ENCODE measurements around the gene MAN1C1. TPM values are rescaled to one million over a fixed set of nuclear protein-coding genes. Genes with fewer than 3 reads are reported as not detected.

Gene MAN1C1
- polyA plus RNA-seq, 4 donors: 11.5 to 17.5 (median 16.3) TPM

- no peak for DNase-seq (ENCODE audit: low read depth in 4 of 4, low spot score in 3 of 4)
These were observed 4.2 kb upstream of the MAN1C1 start for GRCh38 chr1:25612421-25612820.

DNA sequence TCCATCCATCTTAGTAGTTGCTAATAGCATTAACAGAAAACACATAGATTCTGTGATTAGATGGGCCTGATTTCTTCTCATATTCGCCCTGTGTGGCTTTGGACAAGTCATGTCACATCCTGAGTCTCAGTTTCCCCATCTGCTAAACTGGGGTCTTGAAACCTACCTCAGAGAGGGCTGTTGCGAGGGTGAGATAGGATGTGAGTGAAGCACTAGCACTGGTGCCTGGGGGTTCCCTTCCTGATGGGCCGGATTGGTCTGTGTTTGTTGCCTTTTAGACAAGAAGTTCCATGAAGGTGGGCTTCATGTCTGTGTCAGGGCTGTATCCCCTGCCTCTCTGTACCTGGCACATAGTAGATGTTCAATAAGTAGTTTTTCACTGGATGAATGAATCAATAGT lies 3.5 kb upstream of the MAN1C1 start:
- DNase-seq (ENCODE audit: low read depth in 4 of 4, low spot score in 3 of 4): no peak

GRCh38 chr1:25614501-25615171 lies 2.0 kb upstream of the MAN1C1 start:
- DNase-seq (ENCODE audit: low read depth in 4 of 4, low spot score in 3 of 4): no peak

DNA sequence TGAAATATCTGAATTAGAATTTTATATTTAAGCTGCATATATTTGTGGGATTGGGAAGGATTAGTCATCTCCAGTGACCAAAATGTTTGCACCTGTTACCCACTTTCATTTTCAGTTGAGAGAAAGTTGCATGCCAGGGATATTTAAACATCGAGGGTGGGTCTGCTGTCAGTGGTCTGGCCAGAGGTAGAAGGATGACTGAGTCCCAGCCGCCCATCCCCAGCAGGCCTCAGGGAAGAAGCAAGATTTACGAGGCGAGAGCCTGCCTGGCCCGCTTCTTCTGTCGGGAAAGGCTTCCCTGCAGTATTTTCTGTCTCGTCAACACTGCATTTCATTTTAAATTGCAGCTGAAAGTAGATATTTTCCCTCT lies 1.4 kb upstream of the MAN1C1 start:
- no peak for DNase-seq (ENCODE audit: low read depth in 4 of 4, low spot score in 3 of 4)

DNA sequence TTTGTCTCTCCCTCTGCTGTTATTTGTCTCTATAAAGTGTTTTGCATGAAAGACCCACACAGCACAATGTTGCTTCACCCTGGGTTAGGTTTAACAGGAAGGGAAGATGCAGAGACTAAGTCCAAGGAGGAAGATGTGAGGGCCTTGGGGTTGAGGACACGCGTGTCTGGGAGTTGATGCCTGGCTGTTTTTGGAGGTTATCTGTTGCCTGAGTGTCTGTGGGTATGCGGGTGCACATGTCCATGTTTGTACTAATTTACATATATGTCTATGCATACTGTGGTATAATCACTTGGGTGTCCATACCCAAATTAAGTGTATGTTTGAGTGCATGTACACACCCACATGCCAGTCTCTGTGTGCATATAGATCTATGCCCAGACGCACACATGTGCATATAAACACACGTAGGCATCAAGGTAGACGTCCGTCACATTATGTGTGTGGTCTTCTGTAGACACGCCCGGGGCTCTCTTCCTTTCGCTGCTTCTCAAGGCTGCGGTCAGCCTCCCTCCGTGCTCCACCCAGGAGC lies 962 bp upstream of the MAN1C1 start:
- no peak for DNase-seq (ENCODE audit: low read depth in 4 of 4, low spot score in 3 of 4)

DNA sequence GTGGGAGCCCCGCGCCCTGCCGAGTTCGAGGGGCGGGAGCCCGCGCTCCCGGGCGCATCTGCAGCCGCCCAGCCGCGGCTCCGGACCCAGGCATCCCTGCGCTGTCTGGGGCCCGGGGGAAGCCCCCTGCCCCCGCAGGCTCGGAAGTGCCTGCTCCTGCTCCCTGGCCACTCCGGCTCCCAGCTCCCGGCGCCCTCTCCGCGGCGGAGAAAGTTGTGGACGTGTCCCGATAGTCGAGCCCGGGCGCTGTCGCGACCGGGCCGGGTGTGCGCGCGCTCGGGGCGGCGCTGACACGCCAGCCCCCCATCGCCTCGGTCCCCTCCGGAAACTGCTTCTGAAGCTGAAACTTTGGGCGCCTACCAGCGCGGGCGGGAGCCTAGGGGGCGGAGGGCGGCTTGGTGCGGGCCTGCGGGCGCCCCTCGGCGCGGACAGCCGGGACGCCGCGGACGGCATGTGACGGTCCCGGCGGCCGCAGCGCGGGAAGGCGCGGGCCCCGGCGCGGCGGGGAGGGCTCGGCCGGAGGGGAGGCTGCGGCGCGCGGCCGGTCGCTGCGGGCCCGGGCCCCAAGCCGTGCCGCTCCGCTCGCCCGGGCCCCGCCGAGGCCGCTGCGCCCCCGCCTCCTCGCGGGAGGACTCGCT lies 515 bp downstream of the MAN1C1 start:
- no peak for DNase-seq (ENCODE audit: low read depth in 4 of 4, low spot score in 3 of 4)

DNA sequence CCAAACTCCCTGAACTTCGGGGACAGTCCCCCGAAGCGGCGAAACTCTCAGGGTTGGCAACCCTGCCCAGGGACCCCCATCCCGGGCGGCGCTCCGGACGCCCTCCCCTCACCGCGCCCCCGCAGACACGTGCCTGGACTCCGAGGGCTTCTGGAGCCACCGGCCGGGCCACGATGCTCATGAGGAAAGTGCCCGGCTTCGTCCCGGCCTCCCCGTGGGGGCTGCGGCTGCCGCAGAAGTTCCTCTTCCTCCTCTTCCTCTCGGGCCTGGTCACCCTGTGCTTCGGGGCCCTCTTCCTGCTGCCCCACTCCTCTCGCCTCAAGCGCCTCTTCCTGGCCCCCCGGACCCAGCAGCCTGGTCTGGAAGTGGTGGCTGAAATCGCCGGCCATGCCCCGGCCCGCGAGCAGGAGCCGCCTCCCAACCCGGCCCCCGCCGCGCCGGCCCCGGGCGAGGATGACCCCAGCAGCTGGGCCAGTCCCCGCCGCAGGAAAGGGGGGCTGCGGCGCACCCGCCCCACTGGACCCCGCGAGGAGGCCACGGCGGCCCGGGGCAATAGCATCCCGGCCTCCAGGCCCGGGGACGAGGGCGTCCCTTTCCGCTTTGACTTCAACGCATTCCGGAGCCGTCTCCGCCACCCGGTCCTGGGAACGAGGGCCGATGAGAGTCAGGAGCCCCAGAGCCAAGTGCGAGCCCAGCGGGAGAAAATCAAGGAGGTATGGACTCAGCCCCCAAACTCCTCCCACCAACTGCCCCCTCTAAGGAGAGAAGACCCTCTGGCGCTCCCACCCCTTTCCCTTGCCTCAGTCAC lies 1.2 kb downstream of the MAN1C1 start:
- no peak for DNase-seq (ENCODE audit: low read depth in 4 of 4, low spot score in 3 of 4)

DNA sequence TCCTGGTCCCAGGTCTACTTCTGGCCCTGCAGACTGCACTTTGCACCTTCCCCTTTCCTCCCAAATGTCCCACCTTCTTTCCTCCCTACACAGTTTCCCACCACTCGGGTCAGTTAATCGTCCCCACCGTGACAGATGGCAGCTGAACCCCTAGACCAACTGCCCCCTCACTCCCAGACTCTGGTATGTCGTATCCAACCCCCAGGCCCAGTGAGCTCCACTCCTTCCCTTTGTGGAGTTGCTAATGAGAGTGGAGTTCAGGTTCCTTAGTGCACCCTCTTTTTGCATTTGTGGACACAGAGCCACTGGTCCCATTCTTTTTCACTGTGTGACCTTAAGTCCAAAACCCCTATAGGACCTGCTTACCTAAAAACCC lies 1.8 kb downstream of the MAN1C1 start:
- no peak for DNase-seq (ENCODE audit: low read depth in 4 of 4, low spot score in 3 of 4)

GRCh38 chr1:25619101-25619890 lies 2.7 kb downstream of the MAN1C1 start:
- DNase-seq (ENCODE audit: low read depth in 4 of 4, low spot score in 3 of 4): no peak

DNA sequence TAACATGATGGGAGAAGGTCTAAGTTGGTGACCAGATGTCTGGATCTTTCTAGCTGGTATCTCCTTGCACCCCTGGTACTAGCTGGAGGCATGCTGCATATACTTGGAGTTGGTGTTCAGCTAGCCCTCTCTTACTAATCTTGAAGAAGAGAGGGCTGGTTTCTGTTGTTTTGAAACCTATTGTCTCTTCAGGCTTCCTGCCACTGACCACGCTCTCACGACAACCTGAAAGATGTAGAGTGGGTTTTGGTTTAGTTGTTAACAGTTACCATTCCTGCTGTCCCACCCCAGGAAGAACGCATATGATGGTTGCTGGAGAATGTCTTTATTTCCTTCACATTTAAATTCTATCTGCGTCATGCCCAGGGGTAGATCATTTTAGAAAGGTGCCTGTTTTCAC lies 3.6 kb downstream of the MAN1C1 start:
- no peak for DNase-seq (ENCODE audit: low read depth in 4 of 4, low spot score in 3 of 4)

DNA sequence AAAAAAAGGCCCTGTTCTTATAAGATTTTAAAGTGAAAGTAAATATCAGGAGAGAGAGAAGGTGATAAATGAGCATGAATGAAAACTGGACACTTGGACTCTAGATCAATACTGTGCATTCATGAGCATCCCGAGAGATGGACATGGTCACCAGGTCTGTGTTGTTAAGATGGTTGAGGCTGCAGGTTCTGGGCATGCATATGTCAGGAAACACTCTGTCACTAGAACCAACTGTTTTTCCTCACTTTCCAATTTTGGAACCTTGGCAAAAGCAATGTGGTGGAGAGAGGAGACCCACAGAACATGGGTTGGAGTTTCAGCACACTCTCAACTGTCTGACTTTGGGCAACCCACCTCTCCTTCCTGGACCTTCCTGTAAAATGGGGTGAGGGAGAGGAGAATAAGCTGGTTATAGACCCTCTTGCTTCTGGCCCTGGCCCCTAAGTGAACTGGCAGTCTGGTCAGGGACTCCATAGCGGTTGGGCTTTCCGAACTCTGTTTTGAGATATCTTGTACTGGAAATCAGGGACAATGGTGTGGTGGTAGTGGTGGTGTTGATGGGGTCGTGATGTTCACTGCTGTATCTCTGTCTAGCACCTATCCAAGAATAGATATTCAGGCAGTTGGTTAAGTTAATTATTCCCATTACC lies 4.2 kb downstream of the MAN1C1 start:
- no peak for DNase-seq (ENCODE audit: low read depth in 4 of 4, low spot score in 3 of 4)

DNA sequence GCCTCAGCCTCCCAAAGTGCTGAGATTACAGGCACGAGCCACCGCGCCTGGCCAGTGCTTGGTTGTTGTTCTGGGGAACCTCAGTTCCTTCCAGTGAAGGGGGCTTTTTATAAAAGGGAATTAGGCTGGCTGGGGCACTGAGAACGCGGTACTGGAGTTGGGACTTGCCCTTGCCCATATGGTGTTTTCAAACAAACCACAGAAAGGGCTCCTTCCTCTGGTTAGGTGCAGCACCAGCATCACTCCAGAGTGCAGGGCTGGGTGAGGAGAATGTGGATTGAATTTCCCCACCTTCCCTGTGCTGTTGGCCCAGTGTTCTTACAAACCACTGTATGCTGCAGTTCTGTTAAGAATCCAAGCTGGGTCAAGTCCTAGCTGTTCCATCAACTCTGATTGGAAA lies 5.3 kb downstream of the MAN1C1 start:
- DNase-seq (ENCODE audit: low read depth in 4 of 4, low spot score in 3 of 4): no peak

DNA sequence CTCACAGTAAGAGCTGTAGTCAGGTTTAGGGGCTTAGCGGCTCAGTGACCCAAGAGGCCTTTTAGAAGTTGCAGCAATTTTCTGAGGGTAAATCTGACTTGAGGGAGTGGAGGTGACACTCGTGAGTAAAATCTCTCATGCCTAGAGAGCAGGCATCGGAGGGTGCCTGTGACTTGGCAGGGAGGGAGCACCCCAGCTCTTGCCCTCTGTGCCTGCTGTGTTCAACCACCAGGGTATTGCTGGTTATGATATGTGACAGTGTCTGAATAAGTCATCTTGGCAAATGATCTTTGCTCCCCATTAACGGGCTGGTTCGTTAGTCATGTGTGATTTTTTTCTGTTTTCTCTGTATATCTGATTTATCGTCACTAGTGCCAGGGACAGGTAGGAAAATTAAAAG lies 5.9 kb downstream of the MAN1C1 start:
- no peak for DNase-seq (ENCODE audit: low read depth in 4 of 4, low spot score in 3 of 4)

DNA sequence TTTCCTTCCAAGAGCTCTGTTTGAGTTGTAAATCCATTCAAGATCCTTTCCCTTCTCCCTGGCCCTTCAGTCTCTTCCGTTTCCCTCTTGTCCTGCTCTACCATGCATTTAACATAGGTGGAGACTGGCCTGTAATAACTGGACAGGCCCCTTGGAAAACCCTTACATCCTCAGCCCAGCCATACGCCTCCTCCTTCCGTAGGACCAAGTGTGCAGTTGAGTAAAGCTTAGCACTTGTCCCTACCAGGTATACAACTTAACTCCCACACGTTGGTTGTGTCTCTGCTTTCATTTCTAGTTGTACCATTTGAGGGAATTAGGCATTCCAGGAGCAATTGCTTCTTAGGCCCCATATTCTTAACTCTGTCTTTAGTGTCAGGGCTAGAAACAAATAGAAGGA lies 6.4 kb downstream of the MAN1C1 start:
- DNase-seq (ENCODE audit: low read depth in 4 of 4, low spot score in 3 of 4): no peak

DNA sequence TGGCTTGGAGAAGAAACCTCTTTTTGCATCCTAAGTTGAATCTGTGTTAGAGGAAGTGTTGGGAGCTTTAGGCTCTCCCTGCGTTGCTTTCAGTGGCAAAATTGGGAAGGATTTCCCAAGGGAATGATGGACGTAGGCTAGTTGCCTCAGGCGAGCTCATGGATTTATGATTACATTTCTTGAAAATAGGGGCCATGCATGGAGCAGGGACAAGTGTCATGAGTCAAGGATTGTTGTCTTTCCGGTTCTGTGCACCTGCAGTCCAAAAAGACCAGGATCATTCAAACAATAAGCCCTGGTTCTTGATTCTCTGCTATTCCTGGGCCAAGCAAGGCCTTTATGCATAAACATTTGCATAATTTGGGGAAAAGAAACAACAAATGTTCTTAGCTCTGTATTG lies 7.1 kb downstream of the MAN1C1 start:
- DNase-seq (ENCODE audit: low read depth in 4 of 4, low spot score in 3 of 4): no peak

DNA sequence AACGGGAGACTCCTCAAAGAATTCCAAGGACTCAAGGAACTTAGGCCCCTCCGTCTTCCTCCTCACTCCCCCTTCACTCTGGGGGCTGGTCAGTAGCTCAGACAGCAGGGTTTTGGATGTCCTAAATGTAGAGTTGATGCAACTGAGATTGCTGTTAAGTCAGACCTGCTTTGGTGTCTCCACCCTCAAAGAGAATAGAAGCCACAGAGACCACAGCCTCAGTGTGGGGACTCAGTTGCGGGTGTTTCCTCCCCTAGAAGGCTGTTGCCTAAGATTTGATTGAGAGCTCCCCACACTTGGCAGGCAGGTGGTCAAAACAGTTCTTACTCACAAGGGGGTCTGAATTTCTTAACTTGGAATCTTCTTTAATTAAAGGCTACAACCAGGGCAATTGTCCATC lies 7.6 kb downstream of the MAN1C1 start:
- no peak for DNase-seq (ENCODE audit: low read depth in 4 of 4, low spot score in 3 of 4)

DNA sequence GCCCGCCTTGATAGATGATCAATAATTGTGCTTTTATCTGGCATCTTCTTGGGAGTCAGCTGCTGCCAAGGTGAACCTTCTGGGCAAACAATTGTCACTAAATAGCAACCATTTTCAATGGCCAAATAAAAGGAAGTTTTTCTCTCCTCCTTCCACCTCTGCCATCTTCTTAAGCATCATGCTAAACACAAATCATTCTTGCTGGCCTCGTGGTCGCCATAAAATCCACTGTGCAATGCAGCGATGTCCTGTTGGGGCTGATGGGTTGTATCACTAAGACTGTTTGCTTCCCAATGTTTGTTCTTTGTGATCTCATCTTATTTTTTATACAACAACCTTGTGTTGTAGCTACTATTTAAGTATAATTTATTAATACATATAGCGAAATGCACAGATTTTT lies 8.0 kb downstream of the MAN1C1 start:
- no peak for DNase-seq (ENCODE audit: low read depth in 4 of 4, low spot score in 3 of 4)

GRCh38 chr1:25626018-25626417 lies 9.4 kb downstream of the MAN1C1 start:
- no peak for DNase-seq (ENCODE audit: low read depth in 4 of 4, low spot score in 3 of 4)

DNA sequence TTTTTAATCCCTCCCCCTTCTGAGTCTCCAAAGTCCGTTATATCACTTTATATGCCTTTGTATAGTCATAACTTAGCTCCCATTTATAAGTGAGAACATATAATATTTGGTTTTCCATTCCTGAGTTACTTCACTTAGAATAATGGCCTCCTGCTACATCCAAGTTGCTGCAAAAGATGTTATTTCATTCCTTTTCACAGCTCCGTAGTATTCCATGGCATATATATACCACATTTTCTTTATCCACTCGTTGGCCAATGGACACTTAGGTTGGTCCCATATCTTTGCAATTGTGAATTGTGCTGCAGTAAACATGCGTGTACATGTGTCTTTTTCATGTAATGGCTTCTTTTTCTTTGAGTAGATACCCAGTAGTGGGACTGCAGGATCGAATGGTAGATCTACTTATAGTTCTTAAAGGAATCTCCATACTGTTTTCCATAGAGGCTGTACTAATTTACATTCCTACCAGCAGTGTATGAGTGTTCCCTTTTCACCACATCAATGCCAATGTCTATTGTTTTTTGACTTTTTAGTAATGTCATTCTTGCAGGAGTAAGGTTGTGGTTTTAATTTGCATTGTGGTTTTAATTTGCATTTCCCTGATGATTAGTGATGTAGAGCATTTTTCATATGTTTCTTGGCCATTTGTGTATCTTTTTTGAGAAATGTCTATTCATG lies 12.3 kb downstream of the MAN1C1 start:
- no peak for DNase-seq (ENCODE audit: low read depth in 4 of 4, low spot score in 3 of 4)

- DNase-seq (ENCODE audit: low read depth in 4 of 4, low spot score in 3 of 4): no peak
These were observed 13.2 kb downstream of the MAN1C1 start for GRCh38 chr1:25629836-25630235.

Data from left renal pelvis (tissue), 4 donors.